GM12878 (cell line): ENCODE measurements around the gene MDFIC2.

Experiments
- CREB1 ChIP-seq: IDR thresholded peaks from 2 replicates; pipeline ENCODE4 v1.6.1; 2012; ENCODE audit warnings: low read depth, mild to moderate bottlenecking, inconsistent platforms
- POLR2A ChIP-seq: IDR thresholded peaks from 2 replicates; pipeline ENCODE4 v1.6.1; 2011; ENCODE audit warnings: low read depth, mild to moderate bottlenecking, low read length
- SMC3 ChIP-seq: IDR thresholded peaks from 2 replicates; pipeline ENCODE4 v1.6.1; 2011; ENCODE audit warnings: low read length, improper control_type of control experiment, borderline replicate concordance

DNA sequence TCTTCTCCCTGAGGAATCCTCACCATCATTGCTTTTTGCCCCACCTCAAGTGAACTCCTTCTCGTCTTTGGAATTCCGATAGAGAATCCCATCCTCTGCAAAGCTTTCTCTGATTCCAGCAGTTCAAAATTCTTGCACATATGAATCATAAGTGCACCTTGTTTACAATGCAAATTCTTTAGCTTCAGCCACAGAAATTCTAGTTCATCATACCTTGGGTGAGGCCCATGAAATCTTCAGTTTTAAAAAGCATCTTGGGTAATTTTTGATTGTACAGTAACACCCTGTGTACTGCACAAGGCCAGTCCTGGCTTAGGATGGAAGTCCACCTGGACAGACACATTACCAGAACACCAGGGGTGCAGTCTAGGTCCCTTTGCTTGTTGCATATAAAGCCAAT lies 30.8 kb downstream of the MDFIC2 start:
- TF ChIP-seq POLR2A (no peak), SMC3 (no peak), CREB1 (no peak)
